Measurements from ENCODE around the gene PLAAT4. TPM values are rescaled to one million over a fixed set of nuclear protein-coding genes. Genes with fewer than 3 reads are reported as not detected.

PLAAT4 gene
- total RNA-seq, 1 experiment from 2014 or later, result 0.52 TPM

- Histone ChIP-seq H3K27me3 (ENCODE audit: insufficient read depth, low read length) (no peaks in the 10 kb centered on the region; the same call in 1 of the 2 replicates), H2AFZ (ENCODE audit: low read depth, low read length, poor library complexity, severe bottlenecking) (no peak overlapping the region), H3K36me3 (ENCODE audit: control insufficient read depth in 1 of 2, insufficient read depth in 2 of 2, low read length in 2 of 2) (no peaks in the 10 kb centered on the region), H3K9ac (ENCODE audit: low read length) (no peak overlapping the region), H3K4me1 (ENCODE audit: control insufficient read depth in 1 of 2, insufficient read depth in 2 of 2, low read length in 2 of 2) (no peaks in the 10 kb centered on the region), H4K20me1 (ENCODE audit: insufficient read depth) (no peaks in the 10 kb centered on the region), H3K4me2 (ENCODE audit: low read length) (no peak overlapping the region), H3K4me3 (replicated peaks in 1 of 2; ENCODE audit: low read depth in 1 of 2, low read length in 2 of 2) (no peak overlapping the region), H3K9me2 (ENCODE audit: insufficient read depth) (no peaks in the 10 kb centered on the region), H3K27ac (ENCODE audit: low read depth, low read length) (no peak overlapping the region), H3K79me2 (ENCODE audit: insufficient read depth, low read length) (no peaks in the 10 kb centered on the region), H3K9me3 (ENCODE audit: control insufficient read depth in 1 of 2, insufficient read depth in 1 of 2, low read depth in 1 of 2, low read length in 2 of 2) (no peaks in the 10 kb centered on the region)
- ChIA-PET CTCF (no interaction called here), RAD21 (ENCODE audit: low non-redundant PET in 1 of 2, low total read pairs in 2 of 2, uncharacterized antibody in 2 of 2, unreplicated experiment in 2 of 2) (no interaction called here), POLR2A (no interaction called here)
- TF ChIP-seq RAD21 (IDR thresholded peaks at IDR 0.05; ENCODE audit: low read depth) (no peak), JUND (IDR thresholded peaks at IDR 0.05) (no peak)
- TF ChIP-seq, protein P1, sequence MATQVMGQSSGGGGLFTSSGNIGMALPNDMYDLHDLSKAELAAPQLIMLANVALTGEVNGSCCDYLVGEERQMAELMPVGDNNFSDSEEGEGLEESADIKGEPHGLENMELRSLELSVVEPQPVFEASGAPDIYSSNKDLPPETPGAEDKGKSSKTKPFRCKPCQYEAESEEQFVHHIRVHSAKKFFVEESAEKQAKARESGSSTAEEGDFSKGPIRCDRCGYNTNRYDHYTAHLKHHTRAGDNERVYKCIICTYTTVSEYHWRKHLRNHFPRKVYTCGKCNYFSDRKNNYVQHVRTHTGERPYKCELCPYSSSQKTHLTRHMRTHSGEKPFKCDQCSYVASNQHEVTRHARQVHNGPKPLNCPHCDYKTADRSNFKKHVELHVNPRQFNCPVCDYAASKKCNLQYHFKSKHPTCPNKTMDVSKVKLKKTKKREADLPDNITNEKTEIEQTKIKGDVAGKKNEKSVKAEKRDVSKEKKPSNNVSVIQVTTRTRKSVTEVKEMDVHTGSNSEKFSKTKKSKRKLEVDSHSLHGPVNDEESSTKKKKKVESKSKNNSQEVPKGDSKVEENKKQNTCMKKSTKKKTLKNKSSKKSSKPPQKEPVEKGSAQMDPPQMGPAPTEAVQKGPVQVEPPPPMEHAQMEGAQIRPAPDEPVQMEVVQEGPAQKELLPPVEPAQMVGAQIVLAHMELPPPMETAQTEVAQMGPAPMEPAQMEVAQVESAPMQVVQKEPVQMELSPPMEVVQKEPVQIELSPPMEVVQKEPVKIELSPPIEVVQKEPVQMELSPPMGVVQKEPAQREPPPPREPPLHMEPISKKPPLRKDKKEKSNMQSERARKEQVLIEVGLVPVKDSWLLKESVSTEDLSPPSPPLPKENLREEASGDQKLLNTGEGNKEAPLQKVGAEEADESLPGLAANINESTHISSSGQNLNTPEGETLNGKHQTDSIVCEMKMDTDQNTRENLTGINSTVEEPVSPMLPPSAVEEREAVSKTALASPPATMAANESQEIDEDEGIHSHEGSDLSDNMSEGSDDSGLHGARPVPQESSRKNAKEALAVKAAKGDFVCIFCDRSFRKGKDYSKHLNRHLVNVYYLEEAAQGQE (IDR thresholded peaks at IDR 0.05; ENCODE audit: low read depth), result no peak
- ATAC-seq (no peak), DNase-seq (ENCODE audit: low read depth, low spot score) (no peak)
- intact Hi-C loops (cut with micrococcal nuclease), result no loop called here
- no TSS peak for BruUV-seq (replicated peaks)
Observed at GRCh38 chr11:63543711-63544110, 7.1 kb downstream of the PLAAT4 start.

DNA sequence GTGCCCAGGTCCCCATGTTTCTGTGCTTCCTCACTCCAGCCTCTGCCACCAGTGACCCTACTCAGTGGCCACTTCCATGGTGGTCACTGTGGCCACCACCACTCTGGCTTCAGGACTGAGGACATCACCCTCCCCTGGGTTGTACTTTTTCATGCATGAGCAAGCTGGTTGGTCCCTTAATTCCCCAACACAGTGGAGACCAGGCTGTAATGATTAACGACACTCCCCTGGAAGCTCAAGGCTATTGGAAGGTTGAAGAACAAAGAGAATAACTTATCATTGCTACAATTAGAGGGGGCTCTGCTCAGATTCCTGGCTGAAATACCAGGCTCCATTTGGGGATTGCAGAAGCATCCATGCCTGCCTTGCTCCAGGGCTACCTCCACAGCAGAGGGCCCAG, 10.5 kb downstream of the PLAAT4 start:
- BruUV-seq (replicated peaks), result no TSS peak
- DNase-seq (ENCODE audit: low read depth, low spot score) (no peak), ATAC-seq (no peak)
- TF ChIP-seq POLR2A (IDR thresholded peaks at IDR 0.05; ENCODE audit: borderline replicate concordance, extremely low read depth, insufficient read depth, insufficient read length), result no peak
- TF ChIP-seq TCF7L2 (IDR thresholded peaks at IDR 0.05; ENCODE audit: borderline replicate concordance, extremely low read depth, insufficient read depth, insufficient read length), result no peak
- TF ChIP-seq, protein P2, sequence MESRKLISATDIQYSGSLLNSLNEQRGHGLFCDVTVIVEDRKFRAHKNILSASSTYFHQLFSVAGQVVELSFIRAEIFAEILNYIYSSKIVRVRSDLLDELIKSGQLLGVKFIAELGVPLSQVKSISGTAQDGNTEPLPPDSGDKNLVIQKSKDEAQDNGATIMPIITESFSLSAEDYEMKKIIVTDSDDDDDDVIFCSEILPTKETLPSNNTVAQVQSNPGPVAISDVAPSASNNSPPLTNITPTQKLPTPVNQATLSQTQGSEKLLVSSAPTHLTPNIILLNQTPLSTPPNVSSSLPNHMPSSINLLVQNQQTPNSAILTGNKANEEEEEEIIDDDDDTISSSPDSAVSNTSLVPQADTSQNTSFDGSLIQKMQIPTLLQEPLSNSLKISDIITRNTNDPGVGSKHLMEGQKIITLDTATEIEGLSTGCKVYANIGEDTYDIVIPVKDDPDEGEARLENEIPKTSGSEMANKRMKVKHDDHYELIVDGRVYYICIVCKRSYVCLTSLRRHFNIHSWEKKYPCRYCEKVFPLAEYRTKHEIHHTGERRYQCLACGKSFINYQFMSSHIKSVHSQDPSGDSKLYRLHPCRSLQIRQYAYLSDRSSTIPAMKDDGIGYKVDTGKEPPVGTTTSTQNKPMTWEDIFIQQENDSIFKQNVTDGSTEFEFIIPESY (IDR thresholded peaks at IDR 0.05; ENCODE audit: extremely low read depth, insufficient replicate concordance, low read length), result no peak
- TF ChIP-seq ZFX (IDR thresholded peaks at IDR 0.05), result no peak
- TF ChIP-seq ZNF274 (IDR thresholded peaks at IDR 0.05; ENCODE audit: low read depth, low read length), result no peak
- TF ChIP-seq JUND (IDR thresholded peaks at IDR 0.05), result no peak
- no peak for TF ChIP-seq CEBPB (IDR thresholded peaks at IDR 0.05; ENCODE audit: low read depth)
- H3K79me2 ChIP-seq (ENCODE audit: insufficient read depth, low read length), result no peaks in the 10 kb centered on the region
- ChIA-PET RAD21 (ENCODE audit: low non-redundant PET in 1 of 2, low total read pairs in 2 of 2, uncharacterized antibody in 2 of 2, unreplicated experiment in 2 of 2) (no interaction called here), POLR2A (no interaction called here), CTCF (no interaction called here)
- no peak overlapping the region for H3K4me2 ChIP-seq (ENCODE audit: low read length)
- no peaks in the 10 kb centered on the region for H3K9me2 ChIP-seq (ENCODE audit: insufficient read depth)
- H2AFZ ChIP-seq (ENCODE audit: low read depth, low read length, poor library complexity, severe bottlenecking), result no peak overlapping the region
- no peaks in the 10 kb centered on the region for H3K36me3 ChIP-seq (ENCODE audit: control insufficient read depth in 1 of 2, insufficient read depth in 2 of 2, low read length in 2 of 2)
- no peaks in the 10 kb centered on the region for H3K4me1 ChIP-seq (ENCODE audit: control insufficient read depth in 1 of 2, insufficient read depth in 2 of 2, low read length in 2 of 2)
- no peaks in the 10 kb centered on the region; the same call in 1 of the 2 replicates for H3K27me3 ChIP-seq (ENCODE audit: insufficient read depth, low read length)
- H3K4me3 ChIP-seq (replicated peaks in 1 of 2; ENCODE audit: low read depth in 1 of 2, low read length in 2 of 2), result no peak overlapping the region
- H3K27ac ChIP-seq (ENCODE audit: low read depth, low read length), result no peak overlapping the region
- intact Hi-C loops (cut with micrococcal nuclease), result no loop called here
- no peaks in the 10 kb centered on the region for H4K20me1 ChIP-seq (ENCODE audit: insufficient read depth)
- no peak overlapping the region for H3K9ac ChIP-seq (ENCODE audit: low read length)
- H3K9me3 ChIP-seq (ENCODE audit: control insufficient read depth in 1 of 2, insufficient read depth in 1 of 2, low read depth in 1 of 2, low read length in 2 of 2), result no peaks in the 10 kb centered on the region
